Activated T-cell treated with anti-CD3 and anti-CD28 coated beads, Interleukin-2, amount 50 U/mL, for 4 hours (primary cell): Measurements from ENCODE around the gene WWOX. TPM values are rescaled to one million over a fixed set of nuclear protein-coding genes. Genes with fewer than 3 reads are reported as not detected.
"Not testable (repeated sequence)": the region's sequence is repeated elsewhere in the genome, so short reads cannot be mapped to it uniquely, and the experiment has no call there.

Experiments
- ATAC-seq, 2 donors: fragments of 200-7000 bp; cut with Tn5 transposase; one replicate each; pipeline ENCODE4 v1.10.0; 2021
- DNase-seq: peaks from one replicate; pipeline ENCODE4 v3.0.0-alpha.2; 2020
- H3K27me3 Mint-ChIP-seq: one replicate; pipeline ENCODE4 v1.8.0; 2021; ENCODE audit warnings: low read depth, mixed read lengths
- H3K36me3 Mint-ChIP-seq: one replicate; pipeline ENCODE4 v1.8.0; 2022; ENCODE audit warnings: mixed read lengths; ENCODE audit not compliant: insufficient read depth
- H3K4me1 Mint-ChIP-seq: one replicate; pipeline ENCODE4 v1.8.0; 2021; ENCODE audit warnings: low read depth, mixed read lengths
- H3K4me3 Mint-ChIP-seq: one replicate; pipeline ENCODE4 v1.8.0; 2021; ENCODE audit warnings: mild to moderate bottlenecking, moderate library complexity, mixed read lengths
- H3K9me3 Mint-ChIP-seq: one replicate; pipeline ENCODE4 v1.8.0; 2021; ENCODE audit warnings: mixed read lengths
- total RNA-seq, 3 donors: library from RNA; stranded (reverse); gene quantifications; one replicate each; pipeline ENCODE4 v1.2.1, GENCODE V29; 2021

The WWOX gene
- total RNA-seq, 3 donors from 2014 or later: 13.9 to 19.1 (median 18.9) TPM

DNA sequence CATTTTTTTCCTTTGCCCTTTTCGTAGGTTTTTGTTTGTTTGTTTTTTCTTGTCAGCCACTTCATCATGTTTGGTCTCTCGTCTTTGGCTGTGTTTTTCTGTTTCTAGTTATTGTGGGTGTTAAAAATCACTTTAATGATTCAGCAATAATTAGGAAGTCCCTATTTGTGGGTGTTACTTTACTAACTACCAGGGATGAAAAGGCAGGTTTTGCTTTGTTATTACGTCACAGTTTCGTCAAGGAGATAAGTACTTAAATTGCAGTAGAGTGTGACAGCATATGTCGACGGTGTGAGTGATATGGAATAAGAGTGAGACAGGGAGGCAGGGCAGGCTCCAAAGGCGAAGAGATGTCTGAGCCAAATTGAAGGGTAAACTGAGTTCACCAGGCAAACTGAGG lies 479.6 kb downstream of the WWOX start:
- Mint-ChIP-seq H3K4me1 (peaks cover 4% of the 10 kb centered on the region), H3K27me3 (no peaks in the 10 kb centered on the region), H3K4me3 (no peak overlapping the region), H3K36me3 (peaks cover 3% of the 10 kb centered on the region), H3K9me3 (no peaks in the 10 kb centered on the region)
- DNase-seq: no peak
- ATAC-seq: no peak

DNA sequence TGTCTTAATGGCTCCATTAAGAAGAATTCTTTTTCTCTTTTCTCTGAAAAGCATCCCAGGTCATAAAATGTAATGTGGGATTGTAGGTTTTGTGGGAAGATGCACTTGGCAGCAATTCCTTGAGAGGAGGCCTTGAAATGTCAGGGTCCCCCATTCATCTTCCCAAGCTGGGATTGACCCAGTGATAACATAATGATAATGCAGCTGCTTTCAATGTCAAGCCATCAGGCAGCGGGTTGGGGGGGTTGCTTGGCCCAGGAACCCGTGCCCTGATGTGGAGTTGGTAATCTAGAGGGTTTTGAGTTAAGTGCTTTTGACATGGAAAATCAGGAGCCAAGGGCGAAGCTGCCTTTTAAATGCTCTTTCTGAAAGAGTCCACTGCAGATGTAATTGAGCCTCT lies 484.0 kb downstream of the WWOX start:
- H3K27me3 Mint-ChIP-seq: no peaks in the 10 kb centered on the region
- no peak overlapping the region for H3K4me3 Mint-ChIP-seq
- no peak for DNase-seq
- no peak for ATAC-seq
- H3K36me3 Mint-ChIP-seq: peaks cover 2% of the 10 kb centered on the region
- H3K9me3 Mint-ChIP-seq: no peaks in the 10 kb centered on the region
- H3K4me1 Mint-ChIP-seq: no peaks in the 10 kb centered on the region

DNA sequence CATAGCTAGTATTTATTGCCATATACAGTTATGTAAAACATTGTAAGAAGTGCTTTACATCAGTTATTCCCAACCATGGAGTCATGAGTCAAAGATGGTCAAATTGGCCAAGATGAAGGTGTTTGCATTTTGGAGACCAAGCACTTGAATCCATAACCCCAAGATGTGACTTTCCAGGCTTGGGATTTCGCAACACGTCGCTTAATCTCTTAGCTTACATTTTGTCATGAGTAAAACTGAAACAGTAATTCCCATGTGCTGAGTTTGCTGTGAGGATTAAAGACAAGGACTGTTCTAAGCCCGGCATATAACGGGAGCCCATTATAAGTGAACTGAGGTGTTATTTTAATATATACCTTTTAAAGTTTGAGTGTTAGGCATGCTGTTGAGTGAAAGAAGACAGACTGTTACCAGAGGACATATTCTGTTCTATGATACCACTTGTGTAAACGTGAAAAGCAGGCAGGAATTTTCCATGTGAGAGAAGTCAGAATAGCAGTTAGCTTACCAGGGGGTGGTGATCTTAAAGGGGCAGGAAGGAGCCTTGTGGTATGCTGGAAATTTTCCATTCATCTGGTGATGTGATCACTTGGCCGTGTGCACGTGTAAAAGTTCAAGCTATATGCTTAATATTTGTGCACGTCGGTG lies 484.9 kb downstream of the WWOX start:
- Mint-ChIP-seq H3K4me1 (no peaks in the 10 kb centered on the region), H3K27me3 (no peaks in the 10 kb centered on the region), H3K36me3 (no peaks in the 10 kb centered on the region), H3K4me3 (no peak overlapping the region), H3K9me3 (no peaks in the 10 kb centered on the region)
- DNase-seq (no peak), ATAC-seq (no peak)

DNA sequence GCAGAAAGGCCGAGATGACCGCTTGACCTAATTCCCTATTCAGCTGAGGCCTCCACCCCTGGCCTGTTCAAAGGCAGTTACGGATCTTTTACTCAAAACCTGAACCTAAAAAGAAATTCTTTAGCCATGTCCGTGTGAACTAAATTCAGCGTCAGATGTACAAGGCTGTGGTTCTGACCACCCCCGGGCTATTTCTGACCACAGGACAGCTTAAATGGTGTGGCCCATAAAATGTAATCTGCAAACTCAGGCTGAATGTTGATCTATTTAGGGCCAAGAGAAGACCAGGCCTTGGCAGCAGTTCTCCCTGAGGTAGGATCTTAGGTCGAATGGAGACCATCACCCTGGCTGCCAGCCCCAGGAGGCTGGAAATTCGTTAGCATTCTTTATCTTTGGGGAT lies 485.5 kb downstream of the WWOX start:
- Mint-ChIP-seq H3K9me3 (no peaks in the 10 kb centered on the region), H3K4me3 (no peak overlapping the region)

DNA sequence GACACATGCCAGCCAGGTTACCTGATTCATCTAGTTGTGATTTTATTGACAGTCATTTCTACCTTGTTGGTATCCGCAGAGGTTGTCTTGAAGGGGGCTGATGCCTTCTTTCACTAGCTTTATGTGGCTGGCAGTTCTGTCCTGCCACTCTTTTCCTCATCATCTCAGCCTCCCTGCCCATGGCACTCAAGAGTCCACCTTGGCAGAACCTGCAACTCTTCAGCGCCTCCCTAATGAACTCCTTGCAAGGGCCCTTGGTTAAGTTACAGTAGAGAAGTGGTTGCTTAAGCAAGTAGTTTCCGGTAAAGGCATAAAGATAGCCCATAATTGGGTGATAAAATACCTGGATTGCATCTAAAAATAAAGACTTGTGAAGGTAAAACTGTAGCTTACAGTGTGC lies 489.9 kb downstream of the WWOX start:
- ATAC-seq (no peak), DNase-seq (no peak)
- Mint-ChIP-seq H3K9me3 (no peaks in the 10 kb centered on the region), H3K4me1 (no peaks in the 10 kb centered on the region), H3K27me3 (no peaks in the 10 kb centered on the region), H3K4me3 (no peak overlapping the region), H3K36me3 (no peaks in the 10 kb centered on the region)

More for the DNA sequence above, 485.5 kb downstream of the WWOX start:
- H3K4me1 Mint-ChIP-seq: no peaks in the 10 kb centered on the region
- no peaks in the 10 kb centered on the region for H3K36me3 Mint-ChIP-seq
- DNase-seq (no peak), ATAC-seq (no peak)
- no peaks in the 10 kb centered on the region for H3K27me3 Mint-ChIP-seq

DNA sequence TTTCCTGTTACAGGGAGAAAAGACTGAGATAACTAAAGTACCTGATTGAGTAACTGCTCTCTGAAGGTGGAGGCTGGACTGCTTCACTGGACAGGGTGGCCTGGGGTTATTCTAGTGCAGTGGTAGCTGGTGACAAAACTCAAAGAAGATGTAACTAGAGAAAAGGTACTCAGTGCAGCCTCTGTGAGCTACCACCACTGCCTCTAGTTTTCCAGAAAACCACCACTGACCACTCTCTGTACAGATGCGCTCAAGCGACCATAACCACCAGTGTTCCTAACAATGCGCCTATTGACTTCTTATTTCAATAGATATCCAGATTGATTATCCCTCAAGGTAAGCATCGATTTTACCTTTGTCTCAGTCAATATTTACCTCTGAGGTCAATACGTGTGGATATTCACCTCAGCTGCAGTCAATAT lies 492.2 kb downstream of the WWOX start:
- H3K36me3 Mint-ChIP-seq: no peaks in the 10 kb centered on the region
- ATAC-seq (no peak), DNase-seq (no peak)
- H3K4me1 Mint-ChIP-seq: no peaks in the 10 kb centered on the region
- H3K27me3 Mint-ChIP-seq: no peaks in the 10 kb centered on the region
- no peak overlapping the region for H3K4me3 Mint-ChIP-seq
- H3K9me3 Mint-ChIP-seq: no peaks in the 10 kb centered on the region

DNA sequence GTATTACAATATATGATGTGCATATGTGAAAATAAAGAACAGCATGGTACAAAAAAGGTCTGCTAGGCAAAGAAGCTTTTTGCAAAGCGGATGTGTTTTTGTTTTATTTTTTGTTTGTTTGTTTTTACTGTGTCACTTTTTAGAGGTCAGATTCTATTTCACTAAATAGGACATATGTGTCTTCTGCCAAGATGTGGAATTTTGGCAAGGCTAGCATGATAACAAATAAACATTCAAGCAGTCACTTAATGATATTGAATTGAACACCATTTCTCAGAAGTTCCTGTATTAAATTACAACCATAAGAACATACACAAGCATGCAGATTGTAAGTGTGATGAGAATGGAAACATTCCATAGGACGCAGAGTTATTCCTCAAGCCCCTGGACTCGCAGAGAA lies 492.7 kb downstream of the WWOX start:
- Mint-ChIP-seq H3K27me3 (no peaks in the 10 kb centered on the region), H3K4me3 (no peak overlapping the region), H3K36me3 (no peaks in the 10 kb centered on the region), H3K9me3 (no peaks in the 10 kb centered on the region), H3K4me1 (no peaks in the 10 kb centered on the region)
- ATAC-seq: no peak
- no peak for DNase-seq

DNA sequence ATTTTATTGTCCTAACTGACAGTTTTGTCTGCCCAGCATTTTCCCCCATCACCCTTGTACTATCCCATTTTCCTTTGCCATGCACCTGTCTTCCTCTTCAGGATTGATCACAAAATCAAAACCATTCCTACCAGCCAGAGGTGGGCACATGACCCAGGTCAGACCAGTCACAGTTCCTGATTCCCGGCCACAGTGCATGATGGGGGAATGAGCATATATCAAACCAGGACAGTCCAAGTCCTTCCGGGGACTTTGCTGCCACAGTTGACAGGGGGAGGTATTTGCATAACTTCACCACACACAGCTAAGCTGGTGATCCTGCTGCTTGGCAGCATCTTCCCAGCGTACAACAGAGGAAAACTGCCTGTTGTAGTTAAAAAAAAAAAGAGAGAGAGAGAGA lies 493.9 kb downstream of the WWOX start:
- no peak for DNase-seq
- Mint-ChIP-seq H3K27me3 (no peaks in the 10 kb centered on the region), H3K4me1 (no peaks in the 10 kb centered on the region)

DNA sequence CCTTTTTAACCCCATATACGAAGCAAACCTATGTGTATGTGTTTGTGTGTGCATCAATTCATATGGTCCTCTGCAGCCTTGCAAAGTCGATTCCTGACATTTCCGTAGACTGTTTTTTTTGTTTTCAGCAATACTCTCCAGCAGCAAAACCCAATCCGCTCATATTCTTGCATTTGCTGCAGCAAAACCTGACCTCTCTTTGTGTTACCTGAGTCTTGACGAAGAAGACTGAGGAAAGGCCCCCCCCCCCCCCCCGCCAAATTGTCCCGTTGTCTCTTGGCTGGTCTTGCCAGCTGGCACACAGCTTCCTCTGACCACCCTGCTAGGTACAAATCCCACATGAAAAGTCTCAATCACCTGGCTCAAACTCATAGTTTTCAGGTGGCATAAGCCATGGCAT lies 494.7 kb downstream of the WWOX start:
- DNase-seq (no peak), ATAC-seq (no peak)
- Mint-ChIP-seq H3K36me3 (no peaks in the 10 kb centered on the region), H3K27me3 (no peaks in the 10 kb centered on the region), H3K4me3 (no peak overlapping the region), H3K4me1 (no peaks in the 10 kb centered on the region), H3K9me3 (no peaks in the 10 kb centered on the region)

More for the DNA sequence above, 493.9 kb downstream of the WWOX start:
- Mint-ChIP-seq H3K4me3 (no peak overlapping the region), H3K9me3 (no peaks in the 10 kb centered on the region), H3K36me3 (no peaks in the 10 kb centered on the region)
- ATAC-seq: no peak

DNA sequence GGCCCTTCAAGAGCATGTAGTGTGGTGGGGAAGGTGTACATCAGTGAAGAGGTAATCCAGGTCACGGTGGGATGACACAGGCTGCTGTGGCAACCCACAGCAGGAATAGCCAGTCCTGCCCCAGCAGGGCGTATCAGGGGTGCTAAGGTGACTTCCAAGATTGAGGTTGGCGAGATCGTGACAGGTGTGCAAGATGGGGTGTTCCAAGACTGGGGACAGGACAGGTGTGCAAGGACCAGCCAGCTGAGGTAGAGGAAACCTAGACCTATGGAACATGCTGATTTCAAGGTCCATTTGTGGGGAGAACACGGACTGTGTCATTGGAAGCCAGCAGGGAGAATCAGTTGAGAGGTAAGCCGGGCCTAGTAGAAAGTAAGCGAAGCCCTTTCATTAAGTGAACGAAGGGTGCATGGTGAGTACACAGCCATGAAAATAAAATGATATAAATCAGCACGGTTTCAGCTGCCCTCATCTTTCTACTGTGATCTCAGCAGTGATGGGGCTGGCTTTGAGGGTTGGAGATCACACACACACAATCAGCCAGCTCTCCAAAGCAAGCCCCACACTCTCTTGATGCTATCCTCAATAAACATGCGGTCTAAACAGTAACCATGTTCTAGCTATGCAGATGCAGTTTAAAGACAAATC lies 497.0 kb downstream of the WWOX start:
- DNase-seq (no peak), ATAC-seq (no peak)
- Mint-ChIP-seq H3K36me3 (no peaks in the 10 kb centered on the region), H3K27me3 (no peaks in the 10 kb centered on the region), H3K9me3 (no peaks in the 10 kb centered on the region), H3K4me1 (no peaks in the 10 kb centered on the region), H3K4me3 (no peak overlapping the region)

DNA sequence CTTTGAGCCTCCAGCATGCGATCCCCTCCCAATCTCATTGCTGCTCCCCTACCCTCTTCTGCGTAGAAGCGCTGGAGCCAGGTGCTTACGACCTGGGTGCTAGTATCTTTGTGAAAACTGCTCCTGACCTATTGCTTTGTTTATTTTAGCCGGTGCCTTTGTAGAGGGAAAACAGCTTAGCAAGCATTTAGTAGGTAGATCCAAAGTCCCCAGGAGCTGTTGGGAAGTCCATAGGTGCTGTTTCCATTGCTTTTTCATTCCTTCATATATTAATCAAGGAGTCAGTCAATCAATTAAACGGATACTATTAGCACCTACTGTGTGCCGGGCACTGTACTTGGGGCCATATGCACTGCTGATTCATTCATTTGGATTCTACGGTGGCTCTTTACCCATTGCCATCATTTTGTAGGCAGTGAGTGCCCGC lies 497.6 kb downstream of the WWOX start:
- Mint-ChIP-seq H3K4me3 (no peak overlapping the region), H3K4me1 (no peaks in the 10 kb centered on the region), H3K9me3 (no peaks in the 10 kb centered on the region), H3K36me3 (no peaks in the 10 kb centered on the region), H3K27me3 (no peaks in the 10 kb centered on the region)
- ATAC-seq: no peak
- no peak for DNase-seq

DNA sequence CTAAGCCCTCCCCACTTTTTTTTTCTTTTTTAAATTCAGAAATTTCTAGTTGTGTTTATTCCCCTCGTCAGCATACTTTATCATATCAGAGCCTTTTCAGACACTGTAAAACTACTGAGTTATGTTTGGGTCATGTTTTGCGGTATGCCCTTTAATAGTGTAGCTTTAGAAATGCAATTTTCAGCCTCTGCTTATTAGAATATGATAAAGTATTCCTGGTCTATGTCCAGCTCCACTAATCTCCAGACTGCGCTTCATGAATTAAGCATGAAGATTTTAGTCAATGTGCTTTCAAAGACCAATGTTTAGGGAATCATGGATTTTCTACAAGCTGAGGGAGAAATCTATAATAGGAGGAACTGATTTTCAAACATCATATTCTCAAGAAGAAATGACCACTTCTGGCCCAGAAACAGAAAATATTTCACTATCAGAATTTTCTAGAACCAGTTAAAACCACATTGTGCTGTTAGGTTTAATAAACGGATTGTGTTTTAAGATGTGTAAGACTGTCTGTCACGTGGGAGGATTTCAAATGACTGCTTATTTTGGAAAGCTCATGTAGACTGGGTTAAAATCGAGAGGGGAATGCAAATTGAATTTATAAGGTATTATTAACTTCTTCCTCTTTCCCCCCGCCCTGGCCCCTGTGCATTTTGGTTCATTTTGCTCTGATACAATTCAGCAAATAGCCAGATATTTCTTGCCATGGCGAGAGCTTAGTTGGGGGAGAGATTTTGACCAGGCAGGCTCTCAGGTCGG lies 498.5 kb downstream of the WWOX start:
- ATAC-seq (no peak), DNase-seq (no peak)
- H3K4me1 Mint-ChIP-seq: no peaks in the 10 kb centered on the region
- no peaks in the 10 kb centered on the region for H3K36me3 Mint-ChIP-seq
- H3K4me3 Mint-ChIP-seq: no peak overlapping the region
- H3K27me3 Mint-ChIP-seq: no peaks in the 10 kb centered on the region
- no peaks in the 10 kb centered on the region for H3K9me3 Mint-ChIP-seq

DNA sequence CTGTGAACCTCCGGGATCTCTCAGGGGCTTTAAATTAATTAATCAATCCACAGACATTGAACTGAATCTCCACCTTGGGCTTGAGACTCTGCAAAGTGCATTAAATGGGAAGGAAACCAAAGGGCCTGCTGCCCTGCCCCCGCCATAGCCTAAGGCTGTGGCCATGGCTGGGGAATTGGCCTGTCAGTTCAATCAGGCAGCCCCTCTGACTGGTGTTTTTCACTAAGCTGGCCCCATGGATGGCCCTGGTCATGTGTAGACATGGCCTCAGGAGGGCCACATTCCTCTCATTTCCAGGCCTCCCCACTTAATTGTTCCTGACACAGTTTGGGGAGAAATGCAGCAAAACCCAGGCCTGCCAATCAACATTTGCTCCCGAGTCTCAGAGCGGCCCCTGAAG lies 499.8 kb downstream of the WWOX start:
- H3K36me3 Mint-ChIP-seq: no peaks in the 10 kb centered on the region
- H3K9me3 Mint-ChIP-seq: no peaks in the 10 kb centered on the region
- no peaks in the 10 kb centered on the region for H3K27me3 Mint-ChIP-seq

DNA sequence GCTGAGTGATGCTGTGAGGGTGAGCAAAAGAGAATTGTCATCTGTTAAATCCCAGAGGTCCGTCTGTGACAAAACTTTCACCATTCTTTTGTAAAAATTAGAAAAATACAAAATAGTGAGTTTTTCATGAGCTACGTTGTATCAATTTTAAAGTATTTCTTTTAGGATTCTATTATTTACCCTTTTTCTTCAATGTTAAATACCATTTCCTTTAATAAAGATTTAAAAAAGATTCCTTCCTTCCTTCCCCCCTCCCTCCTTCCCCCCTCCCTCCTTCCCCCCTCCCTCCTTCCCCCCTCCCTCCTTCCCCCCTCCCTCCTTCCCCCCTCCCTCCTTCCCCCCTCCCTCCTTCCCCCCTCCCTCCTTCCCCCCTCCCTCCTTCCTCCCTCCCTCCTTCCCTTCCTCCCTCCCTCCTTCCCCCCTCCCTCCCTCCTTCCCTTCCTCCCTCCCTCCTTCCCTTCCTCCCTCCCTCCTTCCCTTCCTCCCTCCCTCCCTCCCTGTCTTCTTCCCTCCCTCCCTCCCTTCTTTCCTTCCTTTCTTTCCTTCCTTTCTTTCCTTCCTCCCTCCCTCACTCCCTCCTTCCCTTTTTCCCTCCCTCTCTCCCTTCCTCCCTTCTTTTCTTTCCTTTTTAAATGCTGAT lies 505.1 kb downstream of the WWOX start:
- not testable (repeated sequence) for H3K4me1 Mint-ChIP-seq, H3K27me3 Mint-ChIP-seq, H3K9me3 Mint-ChIP-seq, DNase-seq, H3K36me3 Mint-ChIP-seq, H3K4me3 Mint-ChIP-seq, ATAC-seq

More for the DNA sequence above, 499.8 kb downstream of the WWOX start:
- ATAC-seq (no peak), DNase-seq (no peak)
- no peaks in the 10 kb centered on the region for H3K4me1 Mint-ChIP-seq
- H3K4me3 Mint-ChIP-seq: no peak overlapping the region
